DMS53 (cell line): ENCODE data around the gene RAPGEF1.
A peak's percentile ranks its signal among the peaks of the same experiment; 100 is the strongest.
"Not testable (repeated sequence)": the region's sequence is repeated elsewhere in the genome, so short reads cannot be mapped to it uniquely, and the experiment has no call there.

Experiments
- DNase-seq: peaks from one replicate; lab custom pipeline; 2025; lab: John Stamatoyannopoulos, UW

RAPGEF1 gene

GRCh38 chr9:131685753-131686706 is 53.8 kb downstream of the RAPGEF1 start:
- DNase-seq = no peak

DNA sequence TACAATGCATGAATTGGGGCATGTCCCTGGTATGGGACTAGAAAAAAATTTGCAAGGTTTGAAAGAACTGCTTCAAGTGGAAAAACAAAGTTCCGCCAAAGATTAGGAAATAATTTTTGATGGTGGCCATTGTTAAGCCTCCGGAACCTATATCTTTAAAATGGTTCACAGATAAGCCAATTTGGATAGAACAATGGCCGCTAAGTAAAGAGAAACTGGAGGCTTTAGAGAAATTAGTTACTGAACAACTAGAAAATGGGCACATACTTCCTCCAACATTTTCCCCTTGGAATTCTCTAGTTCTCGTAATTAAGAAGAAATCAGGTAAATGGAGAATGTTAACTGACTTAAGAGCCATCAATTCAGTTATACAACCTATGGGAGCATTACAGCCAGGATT is 56.8 kb downstream of the RAPGEF1 start:
- DNase-seq = not testable (repeated sequence)

DNA sequence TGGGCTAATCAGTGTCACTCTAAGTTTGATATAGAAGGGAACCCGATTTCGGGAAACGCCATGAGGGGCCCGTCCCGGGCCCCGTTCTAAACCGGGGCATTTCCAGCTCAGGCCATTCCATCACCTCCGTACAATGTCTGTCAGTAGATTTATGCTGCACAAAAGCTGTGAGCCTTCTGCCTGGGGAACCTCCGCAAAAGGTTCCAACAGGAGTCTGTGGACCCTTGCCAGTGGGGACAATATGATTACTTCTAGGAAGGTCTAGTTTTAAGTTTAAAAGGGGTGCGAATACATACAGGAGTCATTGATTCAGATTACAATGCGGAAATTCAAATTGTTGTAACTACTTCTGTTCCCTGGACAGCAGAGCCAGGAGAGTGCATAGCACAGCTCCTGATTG is 57.6 kb downstream of the RAPGEF1 start:
- DNase-seq = no peak

DNA sequence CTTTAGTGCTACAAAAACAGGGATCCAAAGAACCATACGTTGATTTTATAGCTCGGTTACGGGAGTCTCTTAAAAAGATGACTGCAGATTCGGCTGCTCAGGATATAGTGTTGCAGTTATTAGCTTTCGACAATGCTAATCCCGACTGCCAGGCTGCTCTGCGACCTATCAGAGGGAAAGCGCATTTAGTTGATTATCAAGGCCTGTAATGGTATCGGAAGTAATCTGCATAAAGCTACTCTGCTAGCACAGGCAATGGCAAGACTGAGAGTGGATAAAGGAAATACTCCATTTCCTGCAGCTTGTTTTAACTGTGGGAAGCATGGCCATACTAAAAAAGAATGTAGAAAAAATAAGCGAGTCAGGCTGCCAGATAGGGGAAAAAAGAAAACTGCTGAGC is 58.0 kb downstream of the RAPGEF1 start:
- DNase-seq = not testable (repeated sequence)

DNA sequence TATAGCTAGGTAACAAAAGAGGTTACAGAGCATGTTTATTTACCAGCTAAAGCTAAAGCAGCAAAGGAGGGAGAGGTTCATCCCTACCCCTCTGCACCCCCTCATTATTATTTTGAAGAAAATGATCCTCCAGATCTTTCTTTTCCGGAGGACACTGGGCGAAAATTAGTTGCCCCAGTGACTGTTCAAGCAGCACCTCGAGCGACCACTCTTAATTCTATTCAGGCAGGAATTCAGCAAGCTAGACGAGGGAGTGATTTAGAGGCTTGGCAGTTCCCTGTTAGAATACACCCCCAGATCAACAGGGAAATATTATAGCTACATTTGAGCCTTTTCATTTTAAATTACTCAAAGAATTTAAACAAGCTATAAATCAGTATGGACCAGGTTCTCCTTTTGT is 58.8 kb downstream of the RAPGEF1 start:
- not testable (repeated sequence) for DNase-seq

DNA sequence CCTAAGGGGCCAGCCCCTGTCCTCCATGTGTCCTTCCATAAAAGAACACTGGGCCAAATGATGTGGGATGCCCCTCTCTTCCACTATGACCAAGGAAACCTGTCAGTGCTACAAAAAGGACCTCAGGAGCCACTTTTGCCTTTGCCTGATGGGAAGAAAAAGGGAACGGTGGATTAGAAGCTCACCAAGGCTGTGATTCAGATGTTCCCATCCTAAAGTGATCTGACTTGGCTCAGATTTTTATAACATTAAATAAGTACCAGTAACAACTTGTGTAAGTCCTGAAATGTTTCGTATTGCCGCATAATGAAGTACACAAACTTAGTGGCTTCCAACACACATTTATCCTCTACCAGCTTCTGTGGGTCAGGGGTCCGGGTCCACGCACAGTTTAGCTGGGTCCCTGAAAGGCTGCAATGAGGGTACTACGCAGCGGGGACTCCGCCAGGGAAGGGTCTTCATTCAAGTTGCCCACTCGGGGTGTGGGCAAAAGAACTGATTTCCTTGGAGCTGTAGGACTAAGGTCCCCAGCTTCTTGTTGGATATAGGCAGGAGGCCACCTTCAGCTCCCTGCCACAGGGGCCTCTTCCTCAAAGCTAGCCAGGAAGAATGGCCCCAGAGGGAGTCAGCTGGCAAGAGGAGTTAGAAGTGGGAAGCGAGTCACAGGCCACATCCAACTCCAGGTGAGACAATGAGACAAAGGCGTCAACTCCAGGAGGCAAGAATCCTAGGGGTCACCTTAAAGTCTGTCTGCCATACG is 60.4 kb downstream of the RAPGEF1 start:
- peak; percentile 29 for DNase-seq

- peak; percentile 96 for DNase-seq
These were observed 61.3 kb downstream of the RAPGEF1 start for GRCh38 chr9:131678499-131679111.

DNA sequence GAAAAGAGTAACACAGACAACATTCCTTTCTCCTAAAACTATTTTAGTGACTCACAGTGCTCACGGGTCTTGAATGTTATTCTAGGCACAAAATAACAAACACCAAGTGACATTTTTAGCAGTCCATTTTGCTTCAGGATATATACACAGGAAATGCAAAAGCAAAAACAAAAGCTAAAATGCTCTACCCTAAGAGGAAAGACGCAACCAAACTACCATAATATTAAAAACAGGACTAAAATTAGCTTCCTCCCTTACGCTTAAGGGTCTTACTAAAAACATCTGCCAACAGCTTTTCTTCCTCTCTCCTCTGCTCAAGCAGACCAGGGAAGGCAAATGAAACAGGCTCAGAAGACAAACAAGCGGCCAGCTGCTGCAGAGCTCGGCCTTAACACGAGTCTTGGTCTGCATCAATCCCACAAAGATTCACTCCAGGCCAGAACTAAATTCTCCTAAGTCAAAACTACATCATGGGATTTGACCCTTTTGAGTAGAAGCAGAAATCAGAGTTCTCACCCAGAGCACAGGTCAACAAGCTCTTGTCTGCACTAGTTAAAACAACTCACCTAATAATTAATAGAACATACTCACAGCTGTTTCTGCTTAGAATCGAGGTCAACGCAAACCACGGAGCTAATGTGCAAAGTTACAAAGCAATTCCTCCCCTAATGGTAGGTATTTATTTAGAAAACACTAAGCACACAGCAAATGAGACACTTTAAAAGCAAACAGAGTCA is 62.3 kb downstream of the RAPGEF1 start:
- peak; percentile 76 for DNase-seq

DNA sequence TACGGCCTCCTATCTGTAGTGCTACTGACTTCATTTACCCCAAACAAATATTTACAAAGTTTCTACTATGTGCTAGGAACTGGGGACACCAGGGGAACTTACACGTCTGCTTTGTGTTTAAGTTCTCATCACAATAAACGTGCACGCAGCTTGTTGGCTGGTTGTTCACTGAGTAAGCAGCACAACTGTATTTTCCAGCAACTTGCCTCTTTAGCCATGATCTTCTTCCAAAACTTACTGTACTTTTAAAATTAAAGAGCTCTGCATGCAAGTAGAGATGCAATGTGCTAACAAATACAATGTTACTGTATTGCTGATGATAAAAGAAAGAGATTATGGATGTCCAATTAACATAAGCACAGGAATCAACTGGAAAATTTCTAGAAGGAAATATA is 62.8 kb downstream of the RAPGEF1 start:
- no peak for DNase-seq

GRCh38 chr9:131676431-131676972 is 63.4 kb downstream of the RAPGEF1 start:
- DNase-seq = peak; percentile 15

DNA sequence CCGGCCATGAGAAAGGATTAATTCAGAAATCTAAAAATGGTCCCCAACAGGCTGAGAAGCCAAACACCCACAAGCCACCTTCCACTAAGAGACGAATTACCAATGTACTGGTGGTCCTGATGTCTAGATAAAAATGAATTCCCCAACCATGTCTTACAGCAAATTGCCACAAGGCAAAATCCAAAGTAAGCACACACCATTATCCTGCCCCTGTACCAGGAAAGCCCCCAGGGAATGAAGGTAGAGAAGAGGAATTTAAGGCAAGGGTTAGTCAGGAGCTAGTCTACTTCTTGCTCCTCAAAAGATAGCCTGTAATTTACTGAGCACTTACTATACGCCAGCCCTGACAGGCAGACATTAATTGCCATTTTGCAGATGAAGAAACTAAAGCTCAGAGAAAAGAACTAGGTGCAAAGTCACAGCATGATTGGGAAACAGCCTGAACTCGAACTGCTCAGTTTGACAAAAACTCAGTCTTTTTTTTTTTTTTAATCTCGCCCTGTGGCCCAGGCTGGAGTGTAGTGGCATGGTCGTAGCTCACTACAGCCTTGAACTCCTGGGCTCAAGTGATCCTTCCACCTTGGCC is 64.3 kb downstream of the RAPGEF1 start:
- no peak for DNase-seq

- no peak for DNase-seq
These were observed 65.2 kb downstream of the RAPGEF1 start for GRCh38 chr9:131674425-131675421.

DNA sequence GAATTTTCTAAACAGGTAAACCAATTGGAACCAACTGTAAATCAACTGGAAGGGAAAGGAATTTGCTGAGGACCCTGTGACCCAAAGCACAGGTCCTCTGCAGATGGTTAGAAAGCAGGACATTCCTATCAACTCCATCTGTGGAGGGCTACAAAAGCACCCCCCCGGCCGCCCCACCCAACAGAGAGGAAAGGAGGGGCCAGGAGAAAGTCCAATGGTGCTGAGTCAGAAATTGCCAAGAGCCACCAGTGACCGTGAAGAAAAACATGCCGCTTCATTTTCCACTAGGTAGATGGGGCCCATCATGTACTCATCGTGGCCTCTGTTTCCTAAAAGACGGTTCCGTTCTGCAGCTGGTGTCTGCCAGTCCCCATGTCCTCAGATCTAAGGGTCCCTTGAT is 66.3 kb downstream of the RAPGEF1 start:
- DNase-seq = no peak

- DNase-seq = no peak
These were observed 66.8 kb downstream of the RAPGEF1 start for GRCh38 chr9:131673068-131673467.

GRCh38 chr9:131672451-131672850 is 67.4 kb downstream of the RAPGEF1 start:
- DNase-seq = no peak

DNA sequence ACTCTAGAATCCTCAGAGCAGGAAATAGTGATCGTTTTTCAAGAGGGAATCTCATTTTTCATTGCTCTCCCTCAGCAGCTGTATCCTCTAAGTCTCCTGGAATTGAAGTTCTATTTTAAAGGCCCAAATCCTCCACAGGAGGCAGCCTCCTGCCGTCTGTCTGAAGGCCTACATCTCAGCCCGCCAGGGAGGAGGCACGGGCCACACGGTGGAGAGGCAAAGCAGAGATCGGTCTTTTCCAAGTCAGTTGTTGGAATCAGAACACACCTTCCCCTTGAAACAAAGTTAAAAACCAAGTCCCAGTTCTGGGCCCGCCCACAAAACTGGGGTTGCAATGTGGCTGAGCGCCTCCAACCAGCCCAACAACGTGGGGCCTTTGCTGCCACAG is 68.7 kb downstream of the RAPGEF1 start:
- DNase-seq = no peak

- DNase-seq = no peak
These were observed 69.4 kb downstream of the RAPGEF1 start for GRCh38 chr9:131670247-131671132.

DNA sequence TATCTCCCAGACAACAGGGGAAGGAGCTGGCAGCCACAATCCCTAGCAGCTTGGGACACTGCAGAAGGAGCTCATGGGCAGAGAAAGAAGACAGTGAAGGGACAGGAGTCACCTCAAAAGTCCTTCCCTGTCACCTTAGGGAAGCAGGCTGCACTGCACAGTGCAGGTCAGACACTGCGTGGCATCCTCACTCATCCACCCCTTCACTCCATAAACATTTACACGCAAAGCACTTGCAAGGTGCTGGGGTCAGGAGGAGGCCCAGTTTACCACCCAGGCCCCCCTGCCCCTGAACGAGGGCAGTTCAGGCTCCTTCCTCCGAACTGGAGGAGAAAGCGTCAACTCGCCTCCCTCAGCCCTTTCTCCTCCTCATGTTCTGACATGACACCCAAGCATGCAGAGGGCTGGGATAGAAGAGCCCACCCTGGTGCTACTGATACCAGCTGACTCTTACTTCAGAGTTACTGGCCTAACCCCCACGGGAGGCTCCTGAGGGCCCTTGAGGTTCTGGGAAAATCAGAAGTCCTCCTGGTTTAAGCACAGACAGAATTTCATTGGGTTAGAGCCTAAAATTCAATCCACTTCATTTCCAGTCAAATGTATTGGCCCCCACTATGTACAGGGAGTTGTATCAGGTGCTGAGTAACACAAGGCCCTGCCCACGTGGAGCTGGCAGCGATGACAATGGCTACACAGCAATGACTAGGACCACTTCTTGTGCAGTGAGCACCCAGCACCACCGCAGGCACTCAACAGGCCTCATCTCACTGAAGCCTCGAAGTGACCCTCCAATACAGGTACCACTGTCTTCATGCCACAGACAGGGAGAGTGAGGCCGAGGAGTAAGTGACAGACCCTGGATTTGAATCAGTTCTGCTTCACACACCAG is 70.4 kb downstream of the RAPGEF1 start:
- DNase-seq = no peak
